Peyer's patch (tissue), 4 donors: ENCODE data around the gene KCND2.

Experiments
- CTCF ChIP-seq, 6 experiments: fragments of 450-650 bp in 4 of 6; fragments of 200-600 bp in 2 of 6; sonication (generic) in 1 of 6; IDR thresholded peaks; one replicate each; pipeline ENCODE4 v1.5.1; 2017 to 2019; ENCODE audit warnings: antibody characterized with exemption in 6 of 6, mild to moderate bottlenecking in 3 of 6, moderate library complexity in 1 of 6
- POLR2A ChIP-seq, 2 donors: fragments of 450-650 bp; IDR thresholded peaks; one replicate each; pipeline ENCODE4 v1.5.1; 2017; ENCODE audit warnings: antibody characterized with exemption in 2 of 2, mild to moderate bottlenecking in 2 of 2, moderate library complexity in 2 of 2

- TF ChIP-seq CTCF (IDR thresholded peaks at IDR 0.05) (no peak), POLR2A (IDR thresholded peaks at IDR 0.05) (no peak)
These were observed 229.8 kb downstream of the KCND2 start for GRCh38 chr7:120502825-120503224.
